Measurements from ENCODE around the gene MBTD1. TPM values are rescaled to one million over a fixed set of nuclear protein-coding genes. Genes with fewer than 3 reads are reported as not detected.
A peak's percentile ranks its signal among the peaks of the same experiment; 100 is the strongest.

The MBTD1 gene
- total and polyA plus RNA-seq, 11 donors = 3.4 to 9.8 (median 5.8) TPM

GRCh38 chr17:51191895-51192294 lies 68.0 kb downstream of the MBTD1 start:
- no peak for ATAC-seq
- WGBS, 4 donors = 92 to 94% (median 93%) methylated on average over 2 of the region's 2 CpGs

GRCh38 chr17:51189628-51190027 lies 70.2 kb downstream of the MBTD1 start:
- H3K4me1 ChIP-seq = peaks cover 0 to 4% (median 0%) of the 10 kb centered on the region in 12 donors
- peaks cover 0 to 99% (median 87%) of the 10 kb centered on the region in 9 donors for H3K36me3 ChIP-seq
- H3K9me3 ChIP-seq = no peaks in the 10 kb centered on the region
- 41 to 67% (median 49%) methylated on average over 1 of the region's 1 CpG for WGBS, 4 donors
- ATAC-seq (no peak), DNase-seq (no peak)
- no peaks in the 10 kb centered on the region for H3K27me3 ChIP-seq
- H3K4me3 ChIP-seq = no peak overlapping the region
- peak overlapping the region in 1 of 12 donors; percentile 16 for H3K27ac ChIP-seq
- TF ChIP-seq CTCF (IDR thresholded peaks at IDR 0.05) (no peak), POLR2A (IDR thresholded peaks at IDR 0.05) (no peak)
- intact Hi-C loops (cut with DNase I) = no loop called here

More at GRCh38 chr17:51191895-51192294, 68.0 kb downstream of the MBTD1 start:
- TF ChIP-seq CTCF (IDR thresholded peaks at IDR 0.05) (no peak), POLR2A (IDR thresholded peaks at IDR 0.05) (no peak)
- DNase-seq = no peak
- no peak overlapping the region for H3K4me3 ChIP-seq
- peaks cover 0 to 4% (median 0%) of the 10 kb centered on the region in 12 donors for H3K4me1 ChIP-seq
- H3K27ac ChIP-seq = no peak overlapping the region
- intact Hi-C loops (cut with DNase I) = no loop called here
- H3K36me3 ChIP-seq = peaks cover 2 to 99% (median 89%) of the 10 kb centered on the region in 9 donors
- H3K9me3 ChIP-seq = no peaks in the 10 kb centered on the region
- H3K27me3 ChIP-seq = no peaks in the 10 kb centered on the region

- Histone ChIP-seq H3K4me3 (no peak overlapping the region), H3K27me3 (no peaks in the 10 kb centered on the region), H3K4me1 (peaks cover 0 to 4% (median 0%) of the 10 kb centered on the region in 12 donors), H3K9me3 (no peaks in the 10 kb centered on the region), H3K36me3 (peaks cover 0 to 99% (median 87%) of the 10 kb centered on the region in 9 donors), H3K27ac (peak overlapping the region in 1 of 12 donors; percentile 16)
- TF ChIP-seq POLR2A (IDR thresholded peaks at IDR 0.05) (no peak), CTCF (IDR thresholded peaks at IDR 0.05) (no peak)
- intact Hi-C loops (cut with DNase I) = no loop called here
- no peak for ATAC-seq
- no peak for DNase-seq
Measured at GRCh38 chr17:51189162-51189561, 70.7 kb downstream of the MBTD1 start.

- Histone ChIP-seq H3K27me3 (no peaks in the 10 kb centered on the region), H3K4me3 (no peak overlapping the region), H3K27ac (no peak overlapping the region), H3K9me3 (no peaks in the 10 kb centered on the region), H3K4me1 (peaks cover 0 to 4% (median 0%) of the 10 kb centered on the region in 12 donors), H3K36me3 (peaks cover 0 to 99% (median 87%) of the 10 kb centered on the region in 9 donors)
- no peak for DNase-seq
- no peak for TF ChIP-seq POLR2A (IDR thresholded peaks at IDR 0.05)
- TF ChIP-seq CTCF (IDR thresholded peaks at IDR 0.05) = no peak
- intact Hi-C loops (cut with DNase I) = no loop called here
- ATAC-seq = no peak
- WGBS, 4 donors = 87 to 91% (median 88%) methylated on average over 9 of the region's 9 CpGs
Measured at GRCh38 chr17:51188271-51188833, 71.5 kb downstream of the MBTD1 start.

Measured in heart left ventricle (tissue), 16 donors.